Neuron (in vitro differentiated cells): ENCODE results near the gene CACNG4.

Experiments
- H2AFZ ChIP-seq: one replicate; pipeline ENCODE4 v1.6.1; 2013; ENCODE audit warnings: low read depth, mild to moderate bottlenecking, inconsistent platforms, low read length, moderate library complexity
- H3K27me3 ChIP-seq: one replicate; pipeline ENCODE4 v1.6.1; 2013; ENCODE audit warnings: low read length; ENCODE audit not compliant: insufficient read depth
- H3K36me3 ChIP-seq: one replicate; pipeline ENCODE4 v1.6.1; 2013; ENCODE audit warnings: low read length; ENCODE audit not compliant: insufficient read depth
- H3K4me1 ChIP-seq: one replicate; pipeline ENCODE4 v1.6.1; 2013; ENCODE audit warnings: low read length; ENCODE audit not compliant: insufficient read depth
- H3K4me3 ChIP-seq: 2 replicates; pipeline ENCODE4 v1.5.1; 2013; ENCODE audit warnings: mild to moderate bottlenecking, low read length, moderate library complexity
- H3K9me3 ChIP-seq: one replicate; pipeline ENCODE4 v1.6.1; 2013; ENCODE audit warnings: low read length

Gene CACNG4

GRCh38 chr17:67051155-67051538 is 86.6 kb downstream of the CACNG4 start:
- Histone ChIP-seq H3K36me3 (no peaks in the 10 kb centered on the region), H3K9me3 (peaks cover 6% of the 10 kb centered on the region), H3K4me3 (no peak overlapping the region), H3K27me3 (no peaks in the 10 kb centered on the region), H3K4me1 (no peaks in the 10 kb centered on the region), H2AFZ (no peak overlapping the region)

GRCh38 chr17:67051837-67052236 is 87.3 kb downstream of the CACNG4 start:
- Histone ChIP-seq H3K36me3 (no peaks in the 10 kb centered on the region), H3K4me1 (no peaks in the 10 kb centered on the region), H3K4me3 (no peak overlapping the region), H3K9me3 (peaks cover 6% of the 10 kb centered on the region), H3K27me3 (no peaks in the 10 kb centered on the region), H2AFZ (no peak overlapping the region)

- Histone ChIP-seq H3K9me3 (peaks cover 6% of the 10 kb centered on the region), H2AFZ (no peak overlapping the region), H3K4me1 (no peaks in the 10 kb centered on the region), H3K27me3 (no peaks in the 10 kb centered on the region), H3K4me3 (no peak overlapping the region), H3K36me3 (no peaks in the 10 kb centered on the region)
Observed at GRCh38 chr17:67052720-67053437, 88.4 kb downstream of the CACNG4 start.

GRCh38 chr17:67053438-67054000 is 89.0 kb downstream of the CACNG4 start:
- Histone ChIP-seq H3K9me3 (peaks cover 6% of the 10 kb centered on the region), H3K36me3 (no peaks in the 10 kb centered on the region), H3K4me1 (no peaks in the 10 kb centered on the region), H3K27me3 (no peaks in the 10 kb centered on the region), H3K4me3 (no peak overlapping the region), H2AFZ (no peak overlapping the region)

GRCh38 chr17:67054011-67054591 is 89.6 kb downstream of the CACNG4 start:
- Histone ChIP-seq H3K36me3 (no peaks in the 10 kb centered on the region), H2AFZ (no peak overlapping the region), H3K27me3 (no peaks in the 10 kb centered on the region), H3K4me3 (no peak overlapping the region), H3K4me1 (no peaks in the 10 kb centered on the region), H3K9me3 (peaks cover 6% of the 10 kb centered on the region)

GRCh38 chr17:67054608-67055007 is 90.1 kb downstream of the CACNG4 start:
- Histone ChIP-seq H3K36me3 (no peaks in the 10 kb centered on the region), H3K4me3 (no peak overlapping the region), H3K9me3 (peaks cover 2% of the 10 kb centered on the region), H3K27me3 (no peaks in the 10 kb centered on the region), H2AFZ (no peak overlapping the region), H3K4me1 (no peaks in the 10 kb centered on the region)

- no peak overlapping the region for H3K4me3 ChIP-seq
- H3K4me1 ChIP-seq: no peaks in the 10 kb centered on the region
- no peaks in the 10 kb centered on the region for H3K36me3 ChIP-seq
- H3K27me3 ChIP-seq: no peaks in the 10 kb centered on the region
- no peak overlapping the region for H2AFZ ChIP-seq
- H3K9me3 ChIP-seq: no peaks in the 10 kb centered on the region
Observed at GRCh38 chr17:67055041-67055443, 90.5 kb downstream of the CACNG4 start.

- Histone ChIP-seq H3K4me1 (no peaks in the 10 kb centered on the region), H3K4me3 (no peak overlapping the region), H3K9me3 (peaks cover 4% of the 10 kb centered on the region), H3K36me3 (no peaks in the 10 kb centered on the region), H3K27me3 (no peaks in the 10 kb centered on the region), H2AFZ (no peak overlapping the region)
Observed at GRCh38 chr17:67055811-67056745, 91.6 kb downstream of the CACNG4 start.

- H2AFZ ChIP-seq: no peak overlapping the region
- H3K4me1 ChIP-seq: no peaks in the 10 kb centered on the region
- H3K36me3 ChIP-seq: no peaks in the 10 kb centered on the region
- peaks cover 4% of the 10 kb centered on the region for H3K9me3 ChIP-seq
- H3K4me3 ChIP-seq: no peak overlapping the region
- H3K27me3 ChIP-seq: no peaks in the 10 kb centered on the region
Observed at GRCh38 chr17:67056746-67057490, 92.4 kb downstream of the CACNG4 start.

- peaks cover 4% of the 10 kb centered on the region for H3K9me3 ChIP-seq
- H3K27me3 ChIP-seq: no peaks in the 10 kb centered on the region
Observed at GRCh38 chr17:67058036-67058435, 93.5 kb downstream of the CACNG4 start.

GRCh38 chr17:67059372-67059771 is 94.9 kb downstream of the CACNG4 start:
- Histone ChIP-seq H3K27me3 (no peaks in the 10 kb centered on the region), H2AFZ (no peak overlapping the region), H3K4me1 (no peaks in the 10 kb centered on the region), H3K9me3 (peaks cover 4% of the 10 kb centered on the region), H3K4me3 (no peak overlapping the region), H3K36me3 (no peaks in the 10 kb centered on the region)

More at GRCh38 chr17:67058036-67058435, 93.5 kb downstream of the CACNG4 start:
- H3K4me1 ChIP-seq: no peaks in the 10 kb centered on the region
- H2AFZ ChIP-seq: no peak overlapping the region
- no peaks in the 10 kb centered on the region for H3K36me3 ChIP-seq
- H3K4me3 ChIP-seq: no peak overlapping the region

- Histone ChIP-seq H3K9me3 (peaks cover 4% of the 10 kb centered on the region), H3K36me3 (no peaks in the 10 kb centered on the region), H3K4me1 (no peaks in the 10 kb centered on the region), H3K27me3 (no peaks in the 10 kb centered on the region), H2AFZ (no peak overlapping the region), H3K4me3 (no peak overlapping the region)
Observed at GRCh38 chr17:67063141-67063540, 98.6 kb downstream of the CACNG4 start.
